Activated CD4-positive, alpha-beta T cell treated with anti-CD3 and anti-CD28 coated beads for 48 hours (primary cell): ENCODE measurements around the gene MRPL22.
A peak's percentile ranks its signal among the peaks of the same experiment; 100 is the strongest.
"Not testable (repeated sequence)": the region's sequence is repeated elsewhere in the genome, so short reads cannot be mapped to it uniquely, and the experiment has no call there.

Experiments used
- DNase-seq: peaks from one replicate; pipeline ENCODE4 v3.0.0-alpha.2; 2020

MRPL22 gene

DNA sequence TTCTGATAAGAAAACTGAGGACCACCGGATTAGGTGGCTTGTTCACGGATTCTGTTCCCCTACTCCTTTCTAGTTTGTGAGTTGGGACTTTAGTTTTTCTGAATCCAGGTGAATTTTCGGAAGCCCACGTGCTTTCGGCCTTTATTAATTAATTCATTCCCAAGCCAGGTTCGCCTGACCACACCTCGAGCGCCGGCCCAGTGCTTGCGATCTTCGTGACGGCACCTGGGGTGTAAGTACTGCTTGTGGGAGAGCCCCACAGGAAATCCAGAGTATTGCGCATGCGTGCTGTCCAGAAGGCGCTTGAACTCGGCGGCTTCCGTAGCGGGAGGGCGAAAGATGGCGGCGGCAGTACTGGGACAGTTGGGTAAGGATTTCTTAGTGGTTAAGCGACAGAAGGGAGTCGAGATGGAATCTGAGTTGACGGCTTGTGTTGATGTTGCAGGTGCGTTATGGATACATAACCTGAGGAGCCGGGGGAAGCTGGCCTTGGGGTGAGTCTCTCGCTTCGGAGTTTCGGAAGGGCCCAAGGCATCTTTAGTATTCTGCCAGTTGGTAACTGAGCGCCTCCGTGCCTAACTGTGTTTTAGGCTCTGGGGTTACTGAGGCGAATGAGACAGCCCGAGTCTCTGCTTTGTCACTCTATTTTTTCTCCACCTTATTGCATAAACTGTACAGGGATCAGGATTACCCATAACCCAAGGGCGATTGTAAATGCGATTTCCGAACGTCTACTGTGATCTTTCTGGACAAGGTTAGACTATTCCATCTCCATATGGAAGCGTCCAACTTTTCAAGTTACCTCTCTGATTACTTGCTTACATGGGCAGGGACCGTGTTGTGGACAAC lies at the start of gene MRPL22:
Gene MRPL22 (plus strand): TSS at position 302 of the 849 bp plus-strand sequence. CDS start 38 bp downstream, at position 340.
- DNase-seq: peak; percentile 97

- DNase-seq: no peak
Observed at GRCh38 chr5:154892369-154892771, 48.5 kb upstream of the MRPL22 start.

GRCh38 chr5:154893381-154893780 lies 47.5 kb upstream of the MRPL22 start:
- DNase-seq: no peak

- DNase-seq: no peak
Observed at GRCh38 chr5:154895606-154896561, 45.0 kb upstream of the MRPL22 start.

DNA sequence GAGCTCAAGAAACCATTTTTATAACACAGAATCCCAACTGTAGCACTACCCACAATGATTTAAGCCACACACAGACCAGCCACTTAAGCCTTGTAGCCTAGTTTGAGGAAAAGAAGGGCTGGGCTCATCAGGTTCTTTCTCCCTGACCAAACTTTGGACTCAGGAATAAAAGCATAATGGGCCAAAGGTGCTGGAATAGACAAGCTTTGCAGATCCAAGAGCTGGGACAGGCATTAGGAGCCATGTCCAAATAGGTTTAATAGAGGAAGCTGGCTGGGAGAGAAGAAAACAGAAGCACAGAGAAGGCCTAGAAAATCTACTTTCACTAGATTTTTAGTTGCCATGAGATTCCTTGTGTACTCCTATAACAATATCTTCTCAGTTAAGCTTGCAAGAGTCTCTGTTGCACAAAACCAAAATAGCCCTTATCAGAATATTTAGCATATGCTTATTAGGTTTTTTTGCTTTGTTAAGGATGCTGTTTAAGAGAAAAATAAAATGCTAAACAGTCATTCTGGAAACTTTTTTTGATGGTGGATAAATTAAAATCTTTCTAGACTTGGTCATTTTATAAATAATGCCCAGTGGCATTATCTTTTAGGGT lies 44.2 kb upstream of the MRPL22 start:
- no peak for DNase-seq

DNA sequence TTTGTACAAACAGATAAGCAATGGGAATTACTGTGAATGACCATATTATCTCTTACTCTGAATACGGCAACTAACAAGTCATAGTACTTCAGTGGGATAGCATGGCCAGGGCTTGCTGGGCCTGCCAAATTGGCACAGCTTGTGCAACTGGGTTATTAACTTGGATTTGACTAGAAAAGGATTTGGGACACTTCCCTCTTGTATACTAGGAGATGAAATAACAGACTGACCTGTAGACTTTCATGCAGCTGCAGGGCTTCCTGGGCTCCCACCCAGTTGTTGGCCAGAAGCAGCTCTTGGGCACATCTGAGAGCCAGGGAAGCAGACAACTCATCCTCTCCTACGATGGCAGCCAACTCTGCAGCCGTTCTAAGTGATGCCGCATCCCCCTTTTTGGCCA lies 42.7 kb upstream of the MRPL22 start:
- no peak for DNase-seq

GRCh38 chr5:154899151-154899816 lies 41.6 kb upstream of the MRPL22 start:
- DNase-seq: no peak

GRCh38 chr5:154900066-154900465 lies 40.8 kb upstream of the MRPL22 start:
- no peak for DNase-seq

- DNase-seq: no peak
Observed at GRCh38 chr5:154901276-154901675, 39.6 kb upstream of the MRPL22 start.

GRCh38 chr5:154901913-154902312 lies 39.0 kb upstream of the MRPL22 start:
- DNase-seq: no peak

GRCh38 chr5:154905601-154906000 lies 35.3 kb upstream of the MRPL22 start:
- DNase-seq: not testable (repeated sequence)

GRCh38 chr5:154916874-154917273 lies 24.0 kb upstream of the MRPL22 start:
- DNase-seq: no peak

GRCh38 chr5:154917757-154918156 lies 23.1 kb upstream of the MRPL22 start:
- DNase-seq: no peak

GRCh38 chr5:154923441-154924430 lies 17.1 kb upstream of the MRPL22 start:
- DNase-seq: no peak

DNA sequence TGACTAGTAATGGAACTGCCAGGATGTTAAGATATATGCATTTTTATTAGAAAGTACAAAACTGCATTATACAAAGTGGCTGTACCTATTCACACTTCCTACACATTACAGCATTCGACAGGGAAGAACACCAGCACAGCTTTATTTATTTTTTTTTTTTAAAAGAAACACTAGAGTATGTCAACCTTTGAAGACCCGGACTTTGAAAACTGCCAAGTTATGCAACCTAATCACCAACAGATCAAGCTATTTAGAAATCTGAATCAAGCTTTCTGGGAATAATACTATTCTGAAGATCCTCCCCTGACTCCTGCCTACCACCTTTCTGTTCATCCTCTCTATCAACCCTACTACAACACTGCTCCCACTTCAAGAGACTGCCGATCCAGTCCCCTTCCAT lies 7.3 kb upstream of the MRPL22 start:
- DNase-seq: no peak

GRCh38 chr5:154934881-154935280 lies 6.0 kb upstream of the MRPL22 start:
- no peak for DNase-seq

- no peak for DNase-seq
Observed at GRCh38 chr5:154937186-154937717, 3.6 kb upstream of the MRPL22 start.

GRCh38 chr5:154937718-154938466 lies 3.0 kb upstream of the MRPL22 start, which contains the start of gene GEMIN5:
Gene GEMIN5 (minus strand): TSS chr5:154938211. CDS start chr5:154938133, 78 bp downstream.
- peak; percentile 90 for DNase-seq

DNA sequence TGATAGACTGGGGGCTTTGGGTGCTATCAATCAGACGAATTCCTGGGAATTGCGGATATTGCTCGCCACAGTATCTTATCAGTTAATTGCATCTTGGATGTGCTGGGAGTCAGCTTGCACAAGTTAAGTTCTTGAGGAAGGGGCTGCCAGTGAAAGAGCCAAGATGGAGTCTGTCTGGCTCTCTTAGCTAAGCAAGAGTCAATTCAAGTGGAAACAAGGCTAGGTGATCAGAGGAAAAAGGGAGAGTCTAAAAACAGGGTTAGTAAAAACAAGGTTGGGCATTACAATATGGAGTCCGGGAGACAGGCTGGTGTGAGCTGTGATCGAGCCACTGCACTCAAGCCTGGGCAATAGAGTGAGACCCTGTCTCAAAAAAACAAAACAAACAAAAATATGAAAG lies 1.5 kb upstream of the MRPL22 start:
- DNase-seq: not testable (repeated sequence)

GRCh38 chr5:154940375-154940771 lies 500 bp upstream of the MRPL22 start:
- DNase-seq: peak; percentile 10
